Dedifferentiated amniotic fluid mesenchymal stem cell (primary cell): ENCODE data around the gene NEMF.
"Not testable (repeated sequence)": the region's sequence is repeated elsewhere in the genome, so short reads cannot be mapped to it uniquely, and the experiment has no call there.

Experiments
- DNase-seq: peaks from one replicate; pipeline ENCODE4 v3.0.0-alpha.2; 2016; ENCODE audit errors: extremely low spot score

NEMF gene

GRCh38 chr14:49880267-49881064 is 27.9 kb upstream of the NEMF start:
- no peak for DNase-seq

- no peak for DNase-seq
These were observed 27.1 kb upstream of the NEMF start for GRCh38 chr14:49879646-49880204.

- no peak for DNase-seq
These were observed 24.1 kb upstream of the NEMF start for GRCh38 chr14:49876563-49877127.

GRCh38 chr14:49875640-49876198 is 23.1 kb upstream of the NEMF start:
- DNase-seq = no peak

- not testable (repeated sequence) for DNase-seq
These were observed 21.0 kb upstream of the NEMF start for GRCh38 chr14:49873548-49873947.

- no peak for DNase-seq
These were observed 18.3 kb upstream of the NEMF start for GRCh38 chr14:49870908-49871307.

- no peak for DNase-seq
These were observed 16.1 kb upstream of the NEMF start for GRCh38 chr14:49868720-49869114.

GRCh38 chr14:49867831-49868719 is 15.5 kb upstream of the NEMF start:
- peak; percentile 83 for DNase-seq

GRCh38 chr14:49865431-49865859 is 12.9 kb upstream of the NEMF start:
- DNase-seq = peak; percentile 60

- DNase-seq = peak; percentile 17
These were observed 11.1 kb upstream of the NEMF start for GRCh38 chr14:49863487-49864281.

- DNase-seq = peak; percentile 69
These were observed 9.6 kb upstream of the NEMF start for GRCh38 chr14:49862089-49862673.

GRCh38 chr14:49861699-49862088 is 9.1 kb upstream of the NEMF start:
- DNase-seq = peak; percentile 61

- DNase-seq = no peak
These were observed 8.6 kb upstream of the NEMF start for GRCh38 chr14:49860988-49861698.

- DNase-seq = no peak
These were observed 5.8 kb upstream of the NEMF start for GRCh38 chr14:49858383-49858782.

- DNase-seq = no peak
These were observed 4.9 kb upstream of the NEMF start for GRCh38 chr14:49857427-49858003.

GRCh38 chr14:49853572-49854375 is 1.2 kb upstream of the NEMF start:
- peak; percentile 76 for DNase-seq

- DNase-seq = no peak
These were observed 530 bp upstream of the NEMF start for GRCh38 chr14:49853158-49853477.

GRCh38 chr14:49851813-49852212 is 775 bp downstream of the NEMF start:
- DNase-seq = no peak
